Natural killer cell (primary cell): ENCODE measurements around the gene GATA5. TPM values are rescaled to one million over a fixed set of nuclear protein-coding genes. Genes with fewer than 3 reads are reported as not detected.

Experiments
- ATAC-seq, 3 donors: fragments of 150-1000 bp in 2 of 3; fragments of 200-7000 bp in 1 of 3; cut with Tn5 transposase; 1 replicate in 1 of 3; 2 replicates in 2 of 3; pipeline ENCODE4 v1.10.0; 2021; ENCODE audit warnings: mild to moderate bottlenecking in 2 of 3, moderate library complexity in 2 of 3
- DNase-seq, 2 donors: peaks; one replicate each; pipeline versions ENCODE4 v3.0.0 to v3.0.0-alpha.2; 2013 to 2021; ENCODE audit warnings: mixed read lengths in 1 of 2
- H3K27ac ChIP-seq: one replicate; pipeline ENCODE4 v1.5.1; 2013; ENCODE audit warnings: mild to moderate bottlenecking, low read length
- H3K27me3 ChIP-seq: one replicate; pipeline ENCODE4 v1.6.1; 2013; ENCODE audit warnings: low read length; ENCODE audit not compliant: control insufficient read depth, insufficient read depth
- H3K36me3 ChIP-seq: one replicate; pipeline ENCODE4 v1.6.1; 2013; ENCODE audit warnings: low read length; ENCODE audit not compliant: control insufficient read depth, insufficient read depth
- H3K4me1 ChIP-seq: one replicate; pipeline ENCODE4 v1.6.1; 2013; ENCODE audit warnings: low read length; ENCODE audit not compliant: control insufficient read depth, insufficient read depth
- H3K4me3 ChIP-seq: one replicate; pipeline ENCODE4 v1.5.1; 2013; ENCODE audit warnings: low read length
- H3K9me3 ChIP-seq: one replicate; pipeline ENCODE4 v1.6.1; 2013; ENCODE audit warnings: low read length; ENCODE audit not compliant: control insufficient read depth, insufficient read depth
- H3K27ac Mint-ChIP-seq, 2 donors: one replicate each; pipeline ENCODE4 v1.8.0; 2022; ENCODE audit warnings: mild to moderate bottlenecking in 2 of 2, mixed read lengths in 2 of 2, moderate library complexity in 1 of 2
- H3K27me3 Mint-ChIP-seq, 2 donors: one replicate each; pipeline ENCODE4 v1.8.0; 2022; ENCODE audit warnings: low read depth in 2 of 2, mixed read lengths in 2 of 2
- H3K36me3 Mint-ChIP-seq: one replicate; pipeline ENCODE4 v1.8.0; 2022; ENCODE audit warnings: mixed read lengths
- H3K4me1 Mint-ChIP-seq, 2 donors: one replicate each; pipeline ENCODE4 v1.8.0; 2022; ENCODE audit warnings: mixed read lengths in 2 of 2
- H3K4me3 Mint-ChIP-seq: one replicate; pipeline ENCODE4 v1.8.0; 2022; ENCODE audit warnings: mild to moderate bottlenecking, moderate library complexity, mixed read lengths
- H3K9me3 Mint-ChIP-seq, 2 donors: one replicate each; pipeline ENCODE4 v1.8.0; 2022; ENCODE audit warnings: mixed read lengths in 2 of 2
- CTCF ChIP-seq: fragments of 200-600 bp; IDR thresholded peaks from one replicate; pipeline ENCODE4 v1.8.0; 2022; ENCODE audit warnings: antibody characterized with exemption
- WGBS: methylation state at CpG from one replicate; pipeline ENCODE4 v1.1.7; 2013; ENCODE audit warnings: missing lambda C conversion rate; ENCODE audit not compliant: insufficient coverage; 5-methylcytosine and 5-hydroxymethylcytosine counted together
- intact Hi-C: fragments of 100-400 bp; cut with micrococcal nuclease; formaldehyde crosslinking; loops from one replicate; pipeline ENCODE4 v1.14.2; 2022
- total RNA-seq, 4 donors: library from RNA; stranded (reverse); fragments of 120-200 nt in 1 of 4; gene quantifications; one replicate each; pipeline versions ENCODE4 v1.2.3 to v1.2.4, GENCODE V29; 2013 to 2022

The GATA5 gene
- total RNA-seq, 3 donors from 2014 or later (not counting 1 experiment from before 2014, with no cell fraction given) = not detected

GRCh38 chr20:62430866-62431447 lies 44.8 kb downstream of the GATA5 start:
- ATAC-seq = no peak
- Mint-ChIP-seq H3K27me3 (peaks cover 11 to 24% of the 10 kb centered on the region in 2 donors), H3K4me1 (no peaks in the 10 kb centered on the region), H3K27ac (no peak overlapping the region), H3K4me3 (no peak overlapping the region), H3K36me3 (no peaks in the 10 kb centered on the region), H3K9me3 (no peaks in the 10 kb centered on the region)
- no peak for DNase-seq
- no peak for TF ChIP-seq CTCF
- Histone ChIP-seq H3K27me3 (no peaks in the 10 kb centered on the region), H3K27ac (no peak overlapping the region), H3K4me1 (no peaks in the 10 kb centered on the region), H3K4me3 (no peak overlapping the region), H3K9me3 (no peaks in the 10 kb centered on the region), H3K36me3 (no peaks in the 10 kb centered on the region)
- intact Hi-C loops = no loop called here
- 83% methylated on average over 23 of the region's 23 CpGs for WGBS

- no peak overlapping the region for H3K27ac ChIP-seq
- no peaks in the 10 kb centered on the region for H3K4me1 ChIP-seq
- no peaks in the 10 kb centered on the region for H3K4me1 Mint-ChIP-seq
- no peak overlapping the region for H3K4me3 Mint-ChIP-seq
- 83% methylated on average over 8 of the region's 10 CpGs for WGBS
- TF ChIP-seq CTCF = no peak
- intact Hi-C loops = no loop called here
- H3K27ac Mint-ChIP-seq = no peak overlapping the region
- DNase-seq (no peak), ATAC-seq (no peak)
- H3K9me3 ChIP-seq = no peaks in the 10 kb centered on the region
- no peak overlapping the region for H3K4me3 ChIP-seq
- peaks cover 11 to 21% of the 10 kb centered on the region in 2 donors for H3K27me3 Mint-ChIP-seq
- H3K9me3 Mint-ChIP-seq = no peaks in the 10 kb centered on the region
- no peaks in the 10 kb centered on the region for H3K36me3 ChIP-seq
- H3K36me3 Mint-ChIP-seq = no peaks in the 10 kb centered on the region
- H3K27me3 ChIP-seq = no peaks in the 10 kb centered on the region
These were observed 45.4 kb downstream of the GATA5 start for GRCh38 chr20:62430311-62430853.

GRCh38 chr20:62429455-62430310 lies 46.1 kb downstream of the GATA5 start:
- DNase-seq = no peak
- ATAC-seq = no peak
- no peak for TF ChIP-seq CTCF
- Histone ChIP-seq H3K4me1 (no peaks in the 10 kb centered on the region), H3K9me3 (no peaks in the 10 kb centered on the region), H3K27ac (no peak overlapping the region), H3K36me3 (no peaks in the 10 kb centered on the region), H3K4me3 (no peak overlapping the region), H3K27me3 (no peaks in the 10 kb centered on the region)
- Mint-ChIP-seq H3K9me3 (no peaks in the 10 kb centered on the region), H3K27me3 (peaks cover 8 to 14% of the 10 kb centered on the region in 2 donors), H3K36me3 (no peaks in the 10 kb centered on the region), H3K4me3 (no peak overlapping the region), H3K4me1 (no peaks in the 10 kb centered on the region), H3K27ac (no peak overlapping the region)
- intact Hi-C loops = no loop called here
- 87% methylated on average over 23 of the region's 23 CpGs for WGBS
